Endothelial cell of umbilical vein (primary cell): Measurements from ENCODE around the gene DHX34.

Experiments used
- CTCF ChIP-seq, 2 donors: IDR thresholded peaks; 1 replicate in 1 of 2; 2 replicates in 1 of 2; pipeline ENCODE4 v1.5.1; 2011; ENCODE audit warnings: low read length in 2 of 2, mild to moderate bottlenecking in 2 of 2, moderate library complexity in 2 of 2, control low read depth in 1 of 2, inconsistent platforms in 1 of 2, low read depth in 1 of 2; ENCODE audit not compliant: insufficient read depth in 1 of 2; ENCODE audit errors: extremely low read depth in 1 of 2
- EZH2 ChIP-seq: IDR thresholded peaks from 2 replicates; pipeline ENCODE4 v1.6.1; 2012; ENCODE audit warnings: borderline replicate concordance, low read depth, mild to moderate bottlenecking, moderate library complexity, low read length, inconsistent platforms; ENCODE audit not compliant: severe bottlenecking
- GATA2 ChIP-seq: IDR thresholded peaks from 2 replicates; pipeline ENCODE4 v1.7.0; 2011; ENCODE audit warnings: low read depth, mild to moderate bottlenecking, moderate library complexity, mixed read lengths, low read length; ENCODE audit not compliant: insufficient read length, insufficient read depth
- JUN ChIP-seq: IDR thresholded peaks from 2 replicates; pipeline ENCODE4 v1.6.1; 2011; ENCODE audit warnings: borderline replicate concordance, low read depth; ENCODE audit not compliant: insufficient read length, insufficient read depth
- MAX ChIP-seq: IDR thresholded peaks from 2 replicates; pipeline ENCODE4 v1.6.1; 2011; ENCODE audit not compliant: insufficient read depth, insufficient read length
- MYC ChIP-seq: IDR thresholded peaks from one replicate; pipeline ENCODE4 v1.6.1; 2011; ENCODE audit warnings: mild to moderate bottlenecking, low read depth, low read length
- POLR2A ChIP-seq: IDR thresholded peaks from 2 replicates; pipeline ENCODE4 v1.6.1; 2012; ENCODE audit warnings: low read depth, mild to moderate bottlenecking, control low read depth, low read length
- POLR2AphosphoS5 ChIP-seq: IDR thresholded peaks from 2 replicates; pipeline ENCODE4 v1.6.1; 2012; ENCODE audit warnings: low read depth, mild to moderate bottlenecking, control low read depth, low read length, moderate library complexity; ENCODE audit not compliant: insufficient read depth

- no peak for TF ChIP-seq CTCF (IDR thresholded peaks at IDR 0.05; ENCODE audit: extremely low read depth in 1 of 2, insufficient read depth in 1 of 2, low read depth in 1 of 2, low read length in 2 of 2)
- TF ChIP-seq POLR2AphosphoS5: no peak
- TF ChIP-seq POLR2A: no peak
- TF ChIP-seq MAX: no peak
- no peak for TF ChIP-seq JUN
- TF ChIP-seq EZH2: no peak
- TF ChIP-seq MYC: no peak
- no peak for TF ChIP-seq GATA2
Observed at GRCh38 chr19:47306303-47306702, 42.8 kb upstream of the DHX34 start.
